Adrenal gland (tissue), 12 donors: ENCODE data around the gene CPHXL2. TPM values are rescaled to one million over a fixed set of nuclear protein-coding genes. Genes with fewer than 3 reads are reported as not detected.

Source experiments
- DNase-seq, 7 donors: peaks; one replicate each; pipeline ENCODE4 v3.0.0-alpha.2; 2019 to 2020
- H3K27ac ChIP-seq, 5 donors: fragments of 200-600 bp; sonication (generic) in 4 of 5; 1 replicate in 3 of 5; 2 replicates in 2 of 5; pipeline versions ENCODE4 v1.5.1 to v1.8.0; 2016 to 2020; ENCODE audit warnings: mild to moderate bottlenecking in 1 of 5
- H3K27me3 ChIP-seq: fragments of 200-600 bp; 2 replicates; pipeline ENCODE4 v1.8.0; 2021
- H3K36me3 ChIP-seq, 2 donors: fragments of 200-600 bp; replicated peaks in 1 of 2; 1 replicate in 1 of 2; 2 replicates in 1 of 2; pipeline versions ENCODE4 v1.5.1 to v1.8.0; 2018 to 2022
- H3K4me1 ChIP-seq, 2 donors: fragments of 200-600 bp; replicated peaks in 1 of 2; 1 replicate in 1 of 2; 2 replicates in 1 of 2; pipeline versions ENCODE4 v1.5.1 to v1.8.0; 2018 to 2021
- H3K4me3 ChIP-seq, 4 donors: fragments of 200-600 bp; sonication (generic) in 3 of 4; one replicate each; pipeline ENCODE4 v1.5.1; 2016 to 2018
- H3K9me3 ChIP-seq, 3 donors: fragments of 200-600 bp; sonication (generic) in 1 of 3; replicated peaks in 1 of 3; 1 replicate in 2 of 3; 2 replicates in 1 of 3; pipeline versions ENCODE4 v1.5.1 to v1.8.0; 2016 to 2021
- POLR2A ChIP-seq, 2 donors: fragments of 450-650 bp; IDR thresholded peaks; one replicate each; pipeline ENCODE4 v1.6.1; 2017; ENCODE audit warnings: antibody characterized with exemption in 2 of 2, mild to moderate bottlenecking in 2 of 2, moderate library complexity in 1 of 2
- WGBS, 4 donors: extraction: QIAGEN DNeasy Blood & Tissue Kit in 2 of 4; methylation state at CpG; one replicate each; pipeline versions ENCODE4 v1.1.5 to v1.1.7; 2013 to 2017; 5-methylcytosine and 5-hydroxymethylcytosine counted together
- intact Hi-C, 2 donors: fragments of 100-400 bp; cut with DNase I; formaldehyde crosslinking; loops; one replicate each; pipeline versions ENCODE4 v1.14.1 to v1.15.0; 2022 to 2023
- polyA plus RNA-seq, 3 donors: library from polyadenylated mRNA; stranded (reverse); fragments of 200-250 nt in 2 of 3; fragments of 350-450 nt in 1 of 3; fragmentation: Illumina TruSeq in 1 of 3; extraction: RNeasy Lipid Tissue Mini Kit (QIAGEN cat#74804) in 1 of 3; gene quantifications; one replicate each; pipeline ENCODE4 v1.2.3, GENCODE V29; 2013 to 2014
- total RNA-seq, 9 donors: library from RNA; depleted of rRNA in 4 of 9; stranded (reverse); fragments of >200 nt in 4 of 9; fragments of 120-200 nt in 1 of 9; fragmentation: NEBNext Ultra II Directional in 1 of 9; extraction: Animal tissue kit (Norgen Biotek cat#: 25700) in 1 of 9; gene quantifications; one replicate each; pipeline versions ENCODE4 v1.1.0 to v1.2.4, GENCODE V29; 2013 to 2023
- TF ChIP-seq, protein P1 (sequence below), 6 experiments: fragments of 450-650 bp in 4 of 6; fragments of 200-600 bp in 2 of 6; sonication (generic) in 1 of 6; IDR thresholded peaks; 1 replicate in 5 of 6; 2 replicates in 1 of 6; pipeline versions ENCODE4 v1.5.1 to v1.8.0; 2016 to 2021; ENCODE audit warnings: antibody characterized with exemption in 6 of 6, mild to moderate bottlenecking in 2 of 6, moderate library complexity in 1 of 6
- donor health status: healthy with polysubstance abuse.
- donor health status: Bipolar disorder and iron deficiency.
- donor health status: DM: yes; HTN: yes; CAD: no.
- donor health status: DM: no; HTN: no; CAD: no.
- donor health status: DM: no; HTN: no; CAD: no.
- donor health status: DM: yes; HTN: yes; CAD: no.

CPHXL2 gene
- total and polyA plus RNA-seq, 12 donors, result not detected

DNA sequence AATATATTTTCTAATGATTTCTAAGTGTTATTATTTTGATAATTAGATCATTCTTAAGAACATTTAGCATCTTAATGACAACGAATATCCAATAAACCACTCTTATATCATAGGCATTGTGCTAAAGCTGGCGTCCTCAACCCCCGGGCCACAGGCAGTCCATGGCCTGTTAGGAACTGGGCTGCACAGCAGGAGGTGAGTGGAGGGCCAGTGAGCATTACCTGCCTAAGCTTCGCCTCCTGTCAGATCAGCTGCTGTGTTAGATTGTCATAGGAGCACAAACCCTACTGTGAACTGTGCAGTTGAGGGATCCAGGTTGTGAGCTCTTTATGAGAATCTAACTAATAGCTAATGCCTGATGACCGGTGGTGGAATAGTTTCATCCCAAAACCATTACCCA lies 20.8 kb upstream of the CPHXL2 start:
- 85 to 92% (median 89%) methylated on average over 5 of the region's 5 CpGs for WGBS, 4 donors
- no peaks in the 10 kb centered on the region for H3K36me3 ChIP-seq
- DNase-seq, result no peak
- TF ChIP-seq POLR2A (IDR thresholded peaks at IDR 0.05), result no peak
- TF ChIP-seq, protein P1, sequence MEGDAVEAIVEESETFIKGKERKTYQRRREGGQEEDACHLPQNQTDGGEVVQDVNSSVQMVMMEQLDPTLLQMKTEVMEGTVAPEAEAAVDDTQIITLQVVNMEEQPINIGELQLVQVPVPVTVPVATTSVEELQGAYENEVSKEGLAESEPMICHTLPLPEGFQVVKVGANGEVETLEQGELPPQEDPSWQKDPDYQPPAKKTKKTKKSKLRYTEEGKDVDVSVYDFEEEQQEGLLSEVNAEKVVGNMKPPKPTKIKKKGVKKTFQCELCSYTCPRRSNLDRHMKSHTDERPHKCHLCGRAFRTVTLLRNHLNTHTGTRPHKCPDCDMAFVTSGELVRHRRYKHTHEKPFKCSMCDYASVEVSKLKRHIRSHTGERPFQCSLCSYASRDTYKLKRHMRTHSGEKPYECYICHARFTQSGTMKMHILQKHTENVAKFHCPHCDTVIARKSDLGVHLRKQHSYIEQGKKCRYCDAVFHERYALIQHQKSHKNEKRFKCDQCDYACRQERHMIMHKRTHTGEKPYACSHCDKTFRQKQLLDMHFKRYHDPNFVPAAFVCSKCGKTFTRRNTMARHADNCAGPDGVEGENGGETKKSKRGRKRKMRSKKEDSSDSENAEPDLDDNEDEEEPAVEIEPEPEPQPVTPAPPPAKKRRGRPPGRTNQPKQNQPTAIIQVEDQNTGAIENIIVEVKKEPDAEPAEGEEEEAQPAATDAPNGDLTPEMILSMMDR (IDR thresholded peaks at IDR 0.05), result no peak
- no peak overlapping the region for H3K4me3 ChIP-seq
- H3K27ac ChIP-seq, result no peak overlapping the region
- no peaks in the 10 kb centered on the region for H3K27me3 ChIP-seq
- intact Hi-C loops, result no loop called here
- no peaks in the 10 kb centered on the region for H3K9me3 ChIP-seq
- no peaks in the 10 kb centered on the region for H3K4me1 ChIP-seq

DNA sequence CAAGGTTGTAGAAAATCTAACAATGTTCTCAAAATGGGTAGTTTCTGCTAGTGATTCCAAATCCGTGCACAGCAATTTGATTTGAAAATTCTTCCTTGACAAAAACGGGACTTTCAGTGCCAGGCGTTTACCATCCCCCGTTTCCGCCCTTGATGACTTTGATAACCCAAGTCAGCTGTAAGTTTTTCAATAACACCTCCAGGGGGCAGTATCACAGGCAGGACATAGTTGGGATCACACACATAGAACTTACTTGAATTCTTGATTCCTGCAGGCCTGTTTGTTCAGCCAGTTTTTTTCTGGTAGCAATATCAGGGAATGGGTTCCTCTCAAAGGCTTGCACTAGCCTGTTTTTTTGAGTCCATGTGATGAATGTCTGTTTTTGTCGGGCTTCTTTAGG lies 18.9 kb upstream of the CPHXL2 start:
- WGBS, 4 donors, result 74 to 80% (median 79%) methylated on average over 6 of the region's 6 CpGs
- no peak overlapping the region for H3K27ac ChIP-seq
- H3K36me3 ChIP-seq, result no peaks in the 10 kb centered on the region
- TF ChIP-seq, protein P1 (IDR thresholded peaks at IDR 0.05), result no peak
- TF ChIP-seq POLR2A (IDR thresholded peaks at IDR 0.05), result no peak
- no peak overlapping the region for H3K4me3 ChIP-seq
- no peaks in the 10 kb centered on the region for H3K4me1 ChIP-seq
- intact Hi-C loops, result no loop called here
- H3K27me3 ChIP-seq, result no peaks in the 10 kb centered on the region
- no peaks in the 10 kb centered on the region for H3K9me3 ChIP-seq
- DNase-seq, result no peak

DNA sequence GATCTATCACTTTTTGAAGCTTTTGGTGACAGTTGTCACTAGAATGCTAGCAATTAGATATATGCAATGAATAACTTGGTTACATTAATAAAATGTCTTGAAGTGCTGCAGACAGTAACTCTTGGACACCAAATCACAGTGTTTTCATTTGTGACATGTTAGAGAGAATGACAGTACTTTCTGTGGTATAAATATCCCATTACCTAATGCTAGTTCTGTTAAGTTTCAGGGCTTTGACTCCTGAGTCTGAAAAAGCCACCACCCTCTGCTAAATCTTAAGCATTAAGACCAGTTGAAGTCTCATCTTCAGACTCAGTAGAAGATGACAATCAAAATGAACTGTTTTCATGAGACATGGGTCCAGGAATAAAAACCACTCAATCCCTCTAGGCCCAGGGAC lies 10.6 kb upstream of the CPHXL2 start:
- no peaks in the 10 kb centered on the region for H3K9me3 ChIP-seq
- no peak for DNase-seq
- H3K27ac ChIP-seq, result no peak overlapping the region
- intact Hi-C loops, result no loop called here
- no peak overlapping the region for H3K4me3 ChIP-seq
- no peaks in the 10 kb centered on the region for H3K4me1 ChIP-seq
- no peaks in the 10 kb centered on the region for H3K36me3 ChIP-seq
- no peaks in the 10 kb centered on the region for H3K27me3 ChIP-seq
- TF ChIP-seq POLR2A (IDR thresholded peaks at IDR 0.05), result no peak

DNA sequence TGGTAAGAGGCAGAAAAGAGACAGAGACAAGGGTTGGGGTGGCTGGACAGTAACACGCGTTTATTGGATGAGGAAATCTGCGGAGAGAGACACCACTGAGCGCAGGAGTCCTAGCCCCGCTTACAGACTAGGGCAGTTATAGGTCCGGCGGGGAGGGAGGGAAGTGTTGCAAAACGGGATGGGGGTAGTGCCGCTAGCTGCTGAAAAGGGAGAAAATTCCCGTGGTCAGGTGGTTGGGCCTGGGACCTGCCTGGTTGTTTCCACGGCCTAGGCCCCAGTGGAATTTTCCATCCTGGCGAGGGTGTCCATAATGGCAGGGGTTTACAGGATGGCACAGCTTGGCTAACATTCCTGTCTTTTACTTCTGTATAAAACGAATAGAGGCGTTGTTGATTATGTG lies 5.5 kb upstream of the CPHXL2 start:
- intact Hi-C loops, result no loop called here
- Histone ChIP-seq H3K27ac (no peak overlapping the region), H3K9me3 (no peaks in the 10 kb centered on the region), H3K4me1 (no peaks in the 10 kb centered on the region), H3K36me3 (no peaks in the 10 kb centered on the region), H3K4me3 (no peak overlapping the region), H3K27me3 (no peaks in the 10 kb centered on the region)
- TF ChIP-seq POLR2A (IDR thresholded peaks at IDR 0.05), result no peak
- TF ChIP-seq, protein P1 (IDR thresholded peaks at IDR 0.05), result no peak
- DNase-seq, result no peak
- 82 to 89% (median 85%) methylated on average over 14 of the region's 14 CpGs for WGBS, 4 donors

DNA sequence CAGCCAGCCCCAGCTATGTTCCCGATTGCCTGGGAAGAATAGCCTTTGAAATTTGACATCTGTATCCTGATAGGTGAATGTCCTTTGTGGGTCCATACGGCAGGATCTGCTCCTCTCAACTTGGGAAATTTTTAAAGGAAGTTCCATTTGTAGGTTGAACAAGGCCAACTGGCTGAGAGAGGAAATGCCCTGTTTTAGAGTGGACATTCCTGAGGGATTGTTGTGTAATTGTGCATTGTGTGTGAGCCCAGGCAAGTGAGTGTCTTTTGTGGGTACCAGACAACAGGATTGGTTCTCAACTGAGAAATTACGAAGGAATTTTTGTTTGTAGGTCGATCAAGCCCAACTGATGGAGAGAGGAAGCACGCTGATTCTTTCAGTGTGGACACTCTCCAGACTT lies 2.6 kb upstream of the CPHXL2 start:
- H3K9me3 ChIP-seq, result no peaks in the 10 kb centered on the region
- H3K4me1 ChIP-seq, result no peaks in the 10 kb centered on the region
- no peak for TF ChIP-seq POLR2A (IDR thresholded peaks at IDR 0.05)
- TF ChIP-seq, protein P1 (IDR thresholded peaks at IDR 0.05), result no peak
- intact Hi-C loops, result no loop called here
- no peak overlapping the region for H3K4me3 ChIP-seq
- H3K27me3 ChIP-seq, result no peaks in the 10 kb centered on the region
- 81 to 88% (median 82%) methylated on average over 5 of the region's 5 CpGs for WGBS, 4 donors
- no peaks in the 10 kb centered on the region for H3K36me3 ChIP-seq
- H3K27ac ChIP-seq, result no peak overlapping the region
- DNase-seq, result no peak
